Lower lobe of right lung (tissue), 2 donors: Measurements from ENCODE around the gene TEX50. TPM values are rescaled to one million over a fixed set of nuclear protein-coding genes. Genes with fewer than 3 reads are reported as not detected.
"Not testable (repeated sequence)": the region's sequence is repeated elsewhere in the genome, so short reads cannot be mapped to it uniquely, and the experiment has no call there.

Source experiments
- ATAC-seq, 2 donors: fragments of 200-7000 bp; cut with Tn5 transposase; one replicate each; pipeline ENCODE4 v1.9.1; 2020 to 2022; ENCODE audit warnings: mild to moderate bottlenecking in 2 of 2, moderate library complexity in 2 of 2
- DNase-seq: peaks from one replicate; pipeline ENCODE4 v3.0.0-alpha.2; 2020
- H3K27ac ChIP-seq: fragments of 200-600 bp; one replicate; pipeline ENCODE4 v1.8.0; 2022
- H3K27me3 ChIP-seq: fragments of 200-600 bp; one replicate; pipeline ENCODE4 v1.8.0; 2022; ENCODE audit warnings: low read depth
- H3K36me3 ChIP-seq: fragments of 200-600 bp; one replicate; pipeline ENCODE4 v1.8.0; 2022; ENCODE audit warnings: mild to moderate bottlenecking
- H3K4me1 ChIP-seq: fragments of 200-600 bp; one replicate; pipeline ENCODE4 v1.8.0; 2022
- H3K4me3 ChIP-seq: fragments of 200-600 bp; one replicate; pipeline ENCODE4 v1.8.0; 2022; ENCODE audit warnings: mild to moderate bottlenecking
- H3K9me3 ChIP-seq: fragments of 200-600 bp; one replicate; pipeline ENCODE4 v1.8.0; 2022
- intact Hi-C: fragments of 100-400 bp; cut with DNase I; formaldehyde crosslinking; loops from one replicate; pipeline ENCODE4 v1.11.0; 2022
- total RNA-seq: library from RNA; stranded (reverse); fragmentation: NEBNext Ultra II Directional; extraction: Animal tissue kit (Norgen Biotek cat#: 25700); gene quantifications from one replicate; pipeline ENCODE4 v1.2.1, GENCODE V29; 2021
- TF ChIP-seq, protein P1 (sequence below): fragments of 200-600 bp; IDR thresholded peaks from one replicate; pipeline ENCODE4 v1.8.0; 2022; ENCODE audit warnings: antibody characterized with exemption, mild to moderate bottlenecking
- donor health status: DM: no; HTN: yes; CAD: no; lungs with severe emphysema.

The TEX50 gene
- total RNA-seq, 1 donor from 2014 or later: not detected

DNA sequence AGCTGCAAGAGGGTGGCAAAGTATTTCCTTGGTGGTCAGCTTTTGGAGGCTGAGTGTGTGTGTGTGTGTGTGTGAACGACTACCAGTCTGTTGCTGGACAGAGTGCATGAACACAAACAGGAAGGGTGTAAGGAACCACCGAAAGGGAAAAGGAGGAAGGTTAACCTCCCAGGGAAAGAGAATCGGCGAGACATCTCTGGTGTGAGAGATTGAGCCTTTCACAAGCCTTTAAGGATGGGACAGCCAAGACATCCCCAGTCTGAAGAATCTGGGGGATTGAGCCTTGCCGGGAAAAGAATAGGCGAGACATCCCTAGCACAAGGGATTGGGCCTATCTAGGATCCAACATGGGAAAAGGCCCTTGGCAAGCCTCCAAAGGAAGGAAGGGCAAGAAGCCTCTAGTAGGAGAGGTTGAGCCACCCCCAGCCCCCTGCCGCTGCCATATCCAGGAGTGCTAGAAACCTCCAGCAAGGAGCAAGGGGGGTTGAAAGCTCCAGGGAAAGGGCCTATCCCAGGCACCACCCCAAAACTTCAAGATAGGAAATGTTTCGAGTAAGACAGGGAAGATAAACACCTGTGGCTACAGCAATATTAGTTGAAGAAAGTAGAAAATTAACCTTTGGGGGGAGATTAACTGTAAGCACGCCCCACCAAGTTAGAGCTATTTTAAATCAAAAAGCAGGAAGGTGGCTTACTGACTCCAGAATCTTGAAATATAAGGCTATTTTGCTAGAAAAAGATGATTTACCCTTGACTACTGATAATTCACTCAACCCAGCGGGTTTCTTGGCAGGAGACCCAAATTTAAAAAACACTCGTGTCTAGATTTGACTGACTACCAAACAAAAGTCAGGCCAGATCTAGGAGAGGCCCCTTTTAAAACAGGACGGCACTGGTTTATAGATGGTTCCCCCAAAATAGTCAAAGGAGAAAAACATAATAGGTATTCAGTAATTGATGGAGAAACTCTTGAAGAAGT, 3.2 kb downstream of the TEX50 start:
- TF ChIP-seq, protein P1, sequence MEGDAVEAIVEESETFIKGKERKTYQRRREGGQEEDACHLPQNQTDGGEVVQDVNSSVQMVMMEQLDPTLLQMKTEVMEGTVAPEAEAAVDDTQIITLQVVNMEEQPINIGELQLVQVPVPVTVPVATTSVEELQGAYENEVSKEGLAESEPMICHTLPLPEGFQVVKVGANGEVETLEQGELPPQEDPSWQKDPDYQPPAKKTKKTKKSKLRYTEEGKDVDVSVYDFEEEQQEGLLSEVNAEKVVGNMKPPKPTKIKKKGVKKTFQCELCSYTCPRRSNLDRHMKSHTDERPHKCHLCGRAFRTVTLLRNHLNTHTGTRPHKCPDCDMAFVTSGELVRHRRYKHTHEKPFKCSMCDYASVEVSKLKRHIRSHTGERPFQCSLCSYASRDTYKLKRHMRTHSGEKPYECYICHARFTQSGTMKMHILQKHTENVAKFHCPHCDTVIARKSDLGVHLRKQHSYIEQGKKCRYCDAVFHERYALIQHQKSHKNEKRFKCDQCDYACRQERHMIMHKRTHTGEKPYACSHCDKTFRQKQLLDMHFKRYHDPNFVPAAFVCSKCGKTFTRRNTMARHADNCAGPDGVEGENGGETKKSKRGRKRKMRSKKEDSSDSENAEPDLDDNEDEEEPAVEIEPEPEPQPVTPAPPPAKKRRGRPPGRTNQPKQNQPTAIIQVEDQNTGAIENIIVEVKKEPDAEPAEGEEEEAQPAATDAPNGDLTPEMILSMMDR: no peak
- no peak for ATAC-seq
- DNase-seq: no peak
- Histone ChIP-seq H3K4me3 (no peak overlapping the region), H3K27me3 (no peaks in the 10 kb centered on the region), H3K4me1 (no peaks in the 10 kb centered on the region), H3K36me3 (no peaks in the 10 kb centered on the region), H3K9me3 (no peaks in the 10 kb centered on the region), H3K27ac (no peak overlapping the region)
- intact Hi-C loops: no loop called here

DNA sequence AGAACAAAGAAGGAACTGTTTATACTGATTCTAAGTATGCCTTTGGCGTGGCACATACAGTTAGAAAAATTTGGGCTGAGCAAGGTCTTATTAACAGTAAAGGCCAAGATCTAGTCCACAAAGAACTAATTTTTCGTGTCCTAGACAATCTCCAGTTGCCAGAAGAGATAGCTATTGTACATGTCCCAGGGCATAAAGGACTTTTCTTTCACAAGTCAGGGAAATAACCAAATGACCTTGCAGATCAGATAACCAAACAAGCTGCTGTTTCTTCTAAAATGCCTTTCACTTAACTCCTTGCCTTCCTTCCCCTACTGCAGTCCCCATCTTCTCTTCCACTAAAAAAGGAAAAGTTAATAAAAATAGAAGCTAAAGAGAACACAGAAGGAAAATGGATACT, 4.0 kb downstream of the TEX50 start:
- TF ChIP-seq, protein P1: no peak
- H3K4me3 ChIP-seq: no peak overlapping the region
- intact Hi-C loops: no loop called here
- H3K4me1 ChIP-seq: no peaks in the 10 kb centered on the region
- no peaks in the 10 kb centered on the region for H3K9me3 ChIP-seq
- DNase-seq (no peak), ATAC-seq (no peak)
- H3K27me3 ChIP-seq: no peaks in the 10 kb centered on the region
- H3K27ac ChIP-seq: no peak overlapping the region
- no peaks in the 10 kb centered on the region for H3K36me3 ChIP-seq

DNA sequence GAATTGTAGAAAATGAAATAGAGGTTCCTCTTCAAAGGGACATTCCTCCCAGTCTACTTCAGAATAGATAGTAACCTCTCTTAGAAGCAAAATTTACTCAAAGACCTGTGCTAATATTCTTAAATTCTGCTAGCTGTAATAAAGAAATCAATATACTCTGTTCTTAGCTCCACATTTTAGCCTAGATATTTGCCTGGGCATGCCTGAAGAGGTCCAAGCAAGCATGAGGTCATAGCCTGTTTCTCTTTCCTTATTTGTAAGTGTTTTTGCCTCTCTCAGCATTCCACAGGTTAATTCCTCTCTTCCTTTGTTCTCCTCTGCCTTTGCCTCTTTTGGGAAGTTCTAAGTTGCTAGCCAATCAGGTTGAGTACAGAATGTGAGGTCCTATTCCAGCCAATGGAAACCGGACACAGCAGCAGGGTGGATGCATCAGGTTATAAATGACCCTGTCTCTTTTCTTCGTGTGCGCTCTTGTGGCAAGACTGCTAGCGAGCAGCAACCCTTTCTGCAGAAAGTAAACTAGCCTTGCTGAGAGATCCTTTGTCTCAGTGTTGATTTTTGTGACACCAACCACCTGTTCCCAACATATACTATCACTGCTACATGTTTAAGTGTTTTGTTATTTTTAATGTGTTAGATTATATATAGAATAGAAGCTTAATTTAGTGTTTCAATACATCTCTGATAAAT, 7.5 kb downstream of the TEX50 start:
- H3K4me1 ChIP-seq, DNase-seq, H3K4me3 ChIP-seq, H3K9me3 ChIP-seq, H3K27me3 ChIP-seq, ATAC-seq, H3K27ac ChIP-seq, H3K36me3 ChIP-seq, intact Hi-C loops: not testable (repeated sequence)

DNA sequence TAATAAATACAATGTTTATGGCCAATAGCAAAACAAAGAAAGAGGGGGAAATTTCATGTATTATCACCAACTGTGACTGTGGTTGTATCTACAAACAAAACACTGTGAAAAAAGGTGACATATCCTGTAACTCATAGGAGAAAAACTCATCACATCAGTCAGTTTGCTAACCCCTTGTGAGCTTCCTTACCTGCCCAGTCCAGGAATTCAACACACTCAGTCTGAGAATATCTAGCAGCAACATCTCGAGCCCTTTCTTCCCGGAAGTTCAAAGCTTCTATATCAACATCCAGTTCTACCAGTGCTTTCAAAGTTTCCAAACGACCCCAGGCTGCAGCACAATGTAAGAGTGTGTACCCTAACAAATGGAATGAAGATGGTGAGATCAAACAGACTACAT, 11.5 kb downstream of the TEX50 start:
- intact Hi-C loops: no loop called here
- no peaks in the 10 kb centered on the region for H3K4me1 ChIP-seq
- H3K9me3 ChIP-seq: no peaks in the 10 kb centered on the region
- TF ChIP-seq, protein P1: no peak
- DNase-seq (no peak), ATAC-seq (no peak)
- no peaks in the 10 kb centered on the region for H3K36me3 ChIP-seq
- H3K4me3 ChIP-seq: no peak overlapping the region
- H3K27ac ChIP-seq: no peak overlapping the region
- H3K27me3 ChIP-seq: no peaks in the 10 kb centered on the region

DNA sequence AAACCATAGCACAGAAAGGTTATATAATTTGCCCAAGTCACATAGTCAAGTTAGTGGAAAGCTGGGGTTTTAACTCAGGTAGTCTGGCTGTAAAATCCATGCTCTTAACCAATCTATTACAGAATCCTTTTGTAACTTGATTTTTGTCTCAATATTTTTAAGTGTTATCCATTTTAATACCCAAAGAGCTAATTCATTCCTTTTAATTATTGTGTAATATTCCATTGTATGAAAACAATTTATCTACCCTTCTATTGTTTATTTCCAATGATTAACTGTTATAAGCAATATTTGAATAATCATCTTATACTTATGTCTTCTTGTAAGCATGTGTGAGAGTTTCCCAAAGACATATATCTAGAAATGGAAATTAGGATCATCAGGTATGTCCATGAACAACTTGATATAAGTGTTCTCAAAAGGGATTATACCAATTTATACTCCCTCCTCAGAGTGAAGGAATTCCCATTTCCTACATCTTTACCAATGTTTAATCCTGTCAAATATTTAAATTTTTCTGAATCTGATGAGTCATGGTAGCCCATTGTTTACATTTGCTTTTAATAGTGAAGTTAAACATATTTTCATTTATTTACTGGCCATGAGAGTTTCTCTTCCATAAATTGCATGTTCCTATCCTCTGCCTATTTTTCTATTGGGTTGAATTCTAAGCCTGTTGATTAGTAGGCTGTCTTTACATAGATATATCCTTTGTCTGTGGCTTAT, 13.9 kb downstream of the TEX50 start:
- no peak for DNase-seq
- Histone ChIP-seq H3K9me3 (no peaks in the 10 kb centered on the region), H3K4me1 (no peaks in the 10 kb centered on the region), H3K36me3 (no peaks in the 10 kb centered on the region), H3K4me3 (no peak overlapping the region), H3K27me3 (no peaks in the 10 kb centered on the region), H3K27ac (no peak overlapping the region)
- TF ChIP-seq, protein P1: no peak
- intact Hi-C loops: no loop called here
- ATAC-seq: no peak
